ENCODE results near the gene A2ML1. TPM values are rescaled to one million over a fixed set of nuclear protein-coding genes. Genes with fewer than 3 reads are reported as not detected.

A2ML1 gene
- total and polyA plus RNA-seq, 2 donors (not counting 1 experiment from before 2014, with no cell fraction given) = not detected

- Histone ChIP-seq H3K9ac (ENCODE audit: insufficient read depth, low read length) (no peak overlapping the region), H3K36me3 (ENCODE audit: control insufficient read depth, insufficient read depth, low read length) (no peaks in the 10 kb centered on the region), H2AFZ (ENCODE audit: low read length) (no peak overlapping the region), H3K4me3 (replicated peaks in 1 of 4; ENCODE audit: control extremely low read depth in 1 of 4, insufficient read depth in 1 of 4, low read depth in 3 of 4, low read length in 4 of 4) (no peak overlapping the region), H3K9me3 (ENCODE audit: control insufficient read depth, insufficient read depth, low read depth, low read length) (no peaks in the 10 kb centered on the region), H3K4me1 (ENCODE audit: control insufficient read depth, extremely low read depth, insufficient read depth, low read length) (no peaks in the 10 kb centered on the region), H3K27ac (ENCODE audit: insufficient read depth, low read length) (no peak overlapping the region), H3K27me3 (ENCODE audit: control insufficient read depth, insufficient read depth, low read length) (no peaks in the 10 kb centered on the region), H3K4me2 (ENCODE audit: extremely low read depth, insufficient read depth, low read length) (no peak overlapping the region), H3K79me2 (ENCODE audit: control insufficient read depth, insufficient read depth, low read length) (no peaks in the 10 kb centered on the region), H4K20me1 (ENCODE audit: control insufficient read depth, extremely low read depth, insufficient read depth, low read length) (no peaks in the 10 kb centered on the region)
- TF ChIP-seq EZH2 (IDR thresholded peaks at IDR 0.05; ENCODE audit: low read length, missing control alignments) (no peak), CTCF (conservative IDR thresholded peaks at IDR 0.05 in 1 of 2, IDR thresholded peaks at IDR 0.05 in 1 of 2; ENCODE audit: low read depth in 1 of 2, low read length in 2 of 2) (no peak)
- no peak for DNase-seq (ENCODE audit: low read depth in 2 of 2)
Observed at GRCh38 chr12:8866429-8866828, 44.0 kb downstream of the A2ML1 start.

- DNase-seq (ENCODE audit: low read depth in 2 of 2) = no peak
- no peaks in the 10 kb centered on the region for H3K27me3 ChIP-seq (ENCODE audit: control insufficient read depth, insufficient read depth, low read length)
- H2AFZ ChIP-seq (ENCODE audit: low read length) = no peak overlapping the region
- no peaks in the 10 kb centered on the region for H3K79me2 ChIP-seq (ENCODE audit: control insufficient read depth, insufficient read depth, low read length)
- H3K27ac ChIP-seq (ENCODE audit: insufficient read depth, low read length) = no peak overlapping the region
- H3K36me3 ChIP-seq (ENCODE audit: control insufficient read depth, insufficient read depth, low read length) = no peaks in the 10 kb centered on the region
- no peaks in the 10 kb centered on the region for H4K20me1 ChIP-seq (ENCODE audit: control insufficient read depth, extremely low read depth, insufficient read depth, low read length)
- H3K9me3 ChIP-seq (ENCODE audit: control insufficient read depth, insufficient read depth, low read depth, low read length) = no peaks in the 10 kb centered on the region
- H3K9ac ChIP-seq (ENCODE audit: insufficient read depth, low read length) = no peak overlapping the region
- H3K4me2 ChIP-seq (ENCODE audit: extremely low read depth, insufficient read depth, low read length) = no peak overlapping the region
- no peak overlapping the region for H3K4me3 ChIP-seq (replicated peaks in 1 of 4; ENCODE audit: control extremely low read depth in 1 of 4, insufficient read depth in 1 of 4, low read depth in 3 of 4, low read length in 4 of 4)
- TF ChIP-seq CTCF (conservative IDR thresholded peaks at IDR 0.05 in 1 of 2, IDR thresholded peaks at IDR 0.05 in 1 of 2; ENCODE audit: low read depth in 1 of 2, low read length in 2 of 2) (no peak), EZH2 (IDR thresholded peaks at IDR 0.05; ENCODE audit: low read length, missing control alignments) (no peak)
- no peaks in the 10 kb centered on the region for H3K4me1 ChIP-seq (ENCODE audit: control insufficient read depth, extremely low read depth, insufficient read depth, low read length)
Observed at GRCh38 chr12:8867009-8867408, 44.6 kb downstream of the A2ML1 start.

GRCh38 chr12:8867786-8868185, 45.4 kb downstream of the A2ML1 start:
- no peaks in the 10 kb centered on the region for H3K36me3 ChIP-seq (ENCODE audit: control insufficient read depth, insufficient read depth, low read length)
- H3K4me1 ChIP-seq (ENCODE audit: control insufficient read depth, extremely low read depth, insufficient read depth, low read length) = no peaks in the 10 kb centered on the region
- no peaks in the 10 kb centered on the region for H3K9me3 ChIP-seq (ENCODE audit: control insufficient read depth, insufficient read depth, low read depth, low read length)
- no peaks in the 10 kb centered on the region for H3K27me3 ChIP-seq (ENCODE audit: control insufficient read depth, insufficient read depth, low read length)
- no peak for DNase-seq (ENCODE audit: low read depth in 2 of 2)
- no peak for TF ChIP-seq CTCF (conservative IDR thresholded peaks at IDR 0.05 in 1 of 2, IDR thresholded peaks at IDR 0.05 in 1 of 2; ENCODE audit: low read depth in 1 of 2, low read length in 2 of 2)
- TF ChIP-seq EZH2 (IDR thresholded peaks at IDR 0.05; ENCODE audit: low read length, missing control alignments) = no peak
- H3K79me2 ChIP-seq (ENCODE audit: control insufficient read depth, insufficient read depth, low read length) = no peaks in the 10 kb centered on the region
- no peaks in the 10 kb centered on the region for H4K20me1 ChIP-seq (ENCODE audit: control insufficient read depth, extremely low read depth, insufficient read depth, low read length)
- no peak overlapping the region for H3K27ac ChIP-seq (ENCODE audit: insufficient read depth, low read length)
- H3K9ac ChIP-seq (ENCODE audit: insufficient read depth, low read length) = no peak overlapping the region
- H2AFZ ChIP-seq (ENCODE audit: low read length) = no peak overlapping the region
- H3K4me2 ChIP-seq (ENCODE audit: extremely low read depth, insufficient read depth, low read length) = no peak overlapping the region
- no peak overlapping the region for H3K4me3 ChIP-seq (replicated peaks in 1 of 4; ENCODE audit: control extremely low read depth in 1 of 4, insufficient read depth in 1 of 4, low read depth in 3 of 4, low read length in 4 of 4)

All from fibroblast of lung (primary cell).